Measurements from ENCODE around the gene BCL6.

Gene BCL6

GRCh38 chr3:187745201-187746058 lies at the start of gene BCL6:
Gene BCL6 (minus strand): TSS chr3:187745468. CDS start chr3:187733693, 11,775 bp downstream.
- peak; percentile 90 to 93 for DNase-seq

DNA sequence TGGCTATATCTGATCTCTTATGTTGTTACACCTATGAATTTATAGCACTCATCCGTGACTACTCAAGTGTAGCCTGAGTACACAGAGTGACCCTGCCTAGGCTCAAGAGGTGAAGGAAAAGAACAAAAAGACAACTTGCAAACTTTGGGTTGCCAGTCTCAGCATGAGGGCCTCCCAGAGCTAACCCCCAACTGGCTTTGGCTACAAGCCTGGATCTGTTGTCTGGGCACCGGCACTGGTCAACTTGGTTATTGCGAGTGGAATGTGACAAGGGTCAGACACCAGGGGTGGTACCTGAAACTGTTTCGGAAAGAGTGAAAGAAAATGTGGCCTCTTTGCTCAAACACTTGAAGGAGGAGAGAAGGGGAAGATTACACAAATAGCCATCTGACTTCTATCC lies 49.5 kb upstream of the BCL6 start:
- no peak for DNase-seq

DNA sequence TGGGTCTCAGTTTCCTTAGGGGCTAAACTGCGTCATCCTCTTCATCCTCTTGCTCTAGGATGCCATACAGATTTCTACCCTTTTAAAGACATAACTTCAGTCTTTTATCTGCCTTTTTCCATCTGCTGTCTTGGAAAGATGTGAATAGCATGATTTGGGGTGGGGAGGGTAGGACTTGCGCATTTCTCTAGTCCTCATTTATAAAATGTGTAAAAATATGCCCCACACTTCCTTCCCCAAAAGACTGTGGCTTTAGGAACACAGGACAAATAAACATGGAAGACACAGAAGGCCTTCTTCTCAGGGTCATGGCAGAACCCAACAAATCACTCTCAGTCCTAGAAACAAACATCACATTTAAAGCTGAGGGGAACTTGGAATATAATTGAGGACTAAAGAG lies 48.4 kb upstream of the BCL6 start:
- no peak for DNase-seq

DNA sequence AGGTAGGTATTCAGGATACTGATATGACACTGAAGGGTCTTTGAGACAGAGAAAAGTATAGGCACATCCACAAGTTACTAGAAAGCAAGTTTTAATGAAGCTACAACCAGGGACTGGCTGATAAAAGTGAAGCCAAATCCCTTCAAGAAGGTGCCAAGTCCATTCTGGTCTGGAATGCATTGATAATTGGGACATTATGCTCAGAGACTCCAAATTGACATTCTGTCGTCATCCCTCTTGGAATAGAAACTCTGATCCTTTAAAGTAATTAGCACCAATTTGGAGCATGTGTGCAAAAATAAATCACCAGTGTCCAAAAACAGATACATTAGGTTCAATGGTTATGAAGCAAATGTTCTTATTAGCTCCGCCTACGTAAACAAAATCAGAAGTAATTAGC lies 47.3 kb upstream of the BCL6 start:
- DNase-seq: no peak

DNA sequence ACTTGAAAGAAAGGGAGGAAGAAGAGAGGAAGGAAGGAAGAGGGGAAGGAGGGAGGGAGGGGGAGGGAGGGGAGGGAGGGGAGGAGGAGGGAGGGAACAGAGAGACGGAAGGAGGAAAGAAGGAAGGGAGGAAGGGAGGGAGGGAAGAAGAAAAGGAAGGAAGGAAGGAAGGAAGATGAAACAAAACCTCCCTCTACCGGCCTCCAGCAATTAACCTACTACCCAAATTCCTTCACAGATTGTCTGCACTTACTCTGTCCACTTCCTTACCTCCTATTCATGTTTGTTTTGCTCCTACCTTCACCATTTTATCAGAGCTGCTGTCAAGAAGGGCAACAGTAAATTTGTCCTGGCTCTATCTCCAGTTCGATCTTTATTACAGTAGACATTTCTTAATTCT lies 44.6 kb upstream of the BCL6 start:
- no peak for DNase-seq

DNA sequence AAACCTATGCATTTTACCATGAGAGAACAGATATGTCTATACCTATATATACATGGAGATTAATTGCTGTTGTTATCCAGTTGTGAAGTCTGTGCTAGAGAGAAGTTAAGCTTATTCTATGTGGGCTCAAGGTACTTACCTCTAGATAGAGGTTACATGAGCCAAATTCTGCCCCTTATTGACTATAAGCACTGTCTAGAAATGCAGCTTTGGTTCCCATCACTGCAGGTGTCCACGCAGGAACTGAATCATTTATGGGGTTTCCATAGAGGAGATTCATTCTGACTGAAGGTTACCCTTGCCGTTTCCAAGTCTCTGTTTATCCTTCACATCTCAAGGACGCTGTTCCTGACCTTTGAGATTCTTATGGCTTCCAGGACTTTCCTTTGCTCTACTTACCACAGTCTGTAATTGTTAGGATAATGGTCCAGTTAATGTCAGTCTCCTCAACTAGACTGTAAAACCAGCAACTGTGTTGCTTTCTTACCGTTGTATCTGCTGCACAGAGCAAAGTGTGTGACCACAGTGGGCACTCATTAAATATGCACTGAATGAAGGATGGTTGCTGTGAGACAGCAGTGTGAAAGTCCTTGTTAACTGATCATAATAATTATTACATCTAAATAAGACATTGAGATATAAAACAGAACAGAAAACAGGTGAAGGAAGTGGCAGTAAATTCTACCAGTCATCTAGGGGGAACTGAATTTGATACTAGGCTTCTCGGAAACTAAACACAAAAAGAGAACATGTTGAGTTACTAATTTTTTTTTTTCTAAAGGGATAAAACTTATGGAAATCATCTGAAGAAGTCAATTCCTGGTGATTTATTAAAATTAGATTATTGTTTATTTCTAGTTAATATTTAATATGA lies 44.0 kb upstream of the BCL6 start:
- peak in 1 of 2 donors; percentile 32 for DNase-seq

DNA sequence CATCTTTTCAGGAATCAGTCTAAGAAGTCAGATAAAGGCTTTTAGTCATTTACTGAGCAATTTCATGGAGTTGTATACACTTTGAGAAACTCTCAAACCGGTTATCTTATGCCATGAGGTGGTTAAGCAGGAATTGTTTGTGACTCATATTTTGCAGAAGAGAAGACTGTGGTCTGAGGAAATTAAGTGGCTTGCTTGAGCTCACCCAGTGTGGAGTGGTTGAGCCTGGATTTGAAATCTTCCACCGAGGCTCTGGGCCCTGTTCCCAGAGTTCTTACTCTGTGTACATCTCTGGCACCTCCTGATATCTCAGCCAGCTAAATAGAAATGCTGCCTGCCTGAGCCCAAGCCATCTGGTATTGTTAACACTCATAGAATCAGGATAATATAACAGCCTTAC lies 37.8 kb upstream of the BCL6 start:
- DNase-seq: no peak

DNA sequence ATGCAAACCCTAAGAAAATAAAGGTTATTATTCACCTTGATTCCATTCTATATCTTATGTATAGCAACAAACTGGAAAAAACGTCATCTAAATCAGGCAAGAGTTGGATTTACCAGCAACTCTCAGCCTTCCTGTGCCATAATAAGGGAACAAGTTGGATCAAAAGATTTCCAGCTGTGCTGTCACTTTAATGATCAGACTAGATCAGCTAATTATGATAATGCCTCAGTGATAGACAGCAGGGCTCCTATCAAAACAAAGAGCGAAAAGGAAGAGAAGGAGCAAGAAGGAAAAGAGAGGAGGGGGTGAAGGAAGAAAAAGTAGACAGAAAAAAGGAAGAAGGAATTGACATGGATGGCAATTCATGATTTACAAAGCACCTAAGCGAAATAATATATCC lies 36.7 kb upstream of the BCL6 start:
- DNase-seq: no peak

- DNase-seq: no peak
Measured at GRCh38 chr3:187781001-187781400, 35.7 kb upstream of the BCL6 start.

DNA sequence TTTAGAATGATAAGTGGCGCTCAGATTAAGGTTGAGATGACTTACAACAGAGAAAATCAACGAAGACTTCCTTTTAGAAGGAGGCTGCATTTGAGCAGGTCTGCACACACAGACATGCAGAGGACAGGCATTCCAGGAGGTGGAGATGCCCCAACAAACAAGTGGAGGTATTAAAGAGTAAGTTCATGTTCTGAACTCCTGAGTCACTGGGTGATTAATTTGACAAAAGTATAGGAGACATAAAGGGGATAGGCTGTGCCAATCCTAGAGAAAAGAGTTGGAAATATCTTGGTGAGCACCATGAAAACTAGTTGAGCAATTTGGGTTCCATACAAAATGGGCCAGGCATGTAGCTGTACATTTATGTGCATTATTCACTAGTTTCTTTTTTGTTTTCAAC lies 33.5 kb upstream of the BCL6 start:
- DNase-seq: no peak

- peak; percentile 12 to 97 for DNase-seq
Measured at GRCh38 chr3:187777331-187777941, 32.2 kb upstream of the BCL6 start.

DNA sequence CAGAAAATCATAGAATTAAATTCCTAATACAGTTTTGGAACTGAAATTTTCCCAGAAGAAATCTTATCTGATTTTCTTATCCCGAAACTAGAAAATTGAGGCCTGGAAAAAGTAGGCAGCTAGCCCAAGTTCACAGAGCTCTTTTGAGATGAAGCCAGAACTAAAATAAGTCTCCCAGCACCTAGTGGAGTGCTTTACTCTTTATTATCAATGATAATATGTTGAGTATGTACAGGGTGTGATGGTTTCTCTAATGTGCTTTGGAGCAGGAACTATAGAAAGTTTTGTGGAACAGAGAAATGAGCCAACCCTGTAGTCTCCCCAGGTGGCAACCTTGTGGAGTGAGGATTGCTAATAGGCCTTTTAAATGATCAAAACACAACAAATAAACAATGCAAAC lies 30.3 kb upstream of the BCL6 start:
- no peak for DNase-seq

DNA sequence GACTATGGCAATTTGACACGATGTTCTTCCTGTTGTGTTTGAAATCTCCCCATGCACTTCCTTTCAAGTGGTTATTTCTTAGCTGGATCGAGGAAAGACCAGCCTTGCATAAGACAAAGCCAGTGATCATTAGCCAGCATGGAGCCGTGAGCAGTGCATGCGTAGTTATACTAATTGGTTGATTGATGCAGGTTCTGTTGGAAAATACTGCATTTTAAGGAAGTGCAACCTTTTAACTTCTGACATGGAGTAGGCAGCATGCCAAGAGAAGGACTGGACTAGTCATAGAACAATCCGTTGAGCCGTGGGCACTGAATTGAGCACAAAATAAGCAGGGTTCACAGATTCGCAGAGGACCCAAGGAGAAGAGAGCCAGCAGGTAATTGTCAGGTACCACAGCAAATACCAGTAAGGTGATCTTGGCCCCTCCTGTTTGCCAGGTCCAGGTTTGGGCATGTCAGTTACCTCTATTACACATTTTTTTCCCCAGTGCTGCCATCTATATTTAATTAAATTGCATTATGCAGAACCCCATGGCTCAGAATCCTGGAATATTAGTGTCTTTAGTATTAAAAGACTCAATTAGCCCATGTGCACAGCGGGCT lies 29.0 kb upstream of the BCL6 start:
- no peak for DNase-seq

DNA sequence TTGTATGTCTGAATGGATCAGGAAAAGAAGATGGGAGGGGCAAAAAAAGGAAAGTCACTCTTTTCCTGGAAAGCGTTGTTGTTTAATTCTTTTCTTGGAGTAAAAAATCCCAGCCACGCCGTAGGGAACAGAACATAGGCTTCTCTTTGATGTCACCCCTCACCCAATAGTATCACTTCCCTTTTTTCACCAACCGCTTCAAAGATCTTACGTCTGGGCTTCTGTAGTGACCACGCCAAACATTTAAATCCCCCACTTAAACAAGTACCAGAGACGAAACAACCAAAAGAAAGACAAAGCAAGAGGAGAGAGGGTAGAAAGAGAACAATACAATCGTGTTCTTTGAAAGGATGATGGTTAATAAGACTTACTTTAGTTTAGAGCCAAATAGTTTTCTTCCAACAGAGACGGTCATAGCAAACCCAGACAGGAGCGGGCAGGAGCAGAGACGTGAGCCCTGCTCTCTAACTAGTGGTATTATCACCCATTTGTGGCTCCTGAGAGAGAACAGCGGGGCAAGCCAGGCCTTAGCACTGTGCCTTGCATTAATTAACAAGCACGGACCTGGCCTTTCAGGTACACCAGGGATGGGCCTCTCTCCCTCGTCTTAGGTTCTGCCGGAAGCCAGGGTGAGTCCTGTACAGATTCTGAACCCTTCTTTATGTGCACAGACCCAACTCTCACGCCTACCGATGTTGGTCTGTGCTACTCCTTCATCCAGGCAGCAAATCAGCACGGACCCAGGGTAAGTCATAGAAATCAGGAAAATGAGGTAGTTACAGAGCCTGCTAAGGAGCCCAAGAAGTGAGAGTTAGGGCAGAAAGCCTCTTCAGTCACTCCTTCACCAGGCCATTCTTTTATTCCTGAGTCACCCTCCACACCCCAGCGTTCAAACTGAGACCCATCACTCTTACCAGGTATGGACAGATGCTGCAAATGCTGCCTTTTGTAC lies 28.2 kb upstream of the BCL6 start:
- peak in 1 of 2 donors; percentile 53 for DNase-seq

DNA sequence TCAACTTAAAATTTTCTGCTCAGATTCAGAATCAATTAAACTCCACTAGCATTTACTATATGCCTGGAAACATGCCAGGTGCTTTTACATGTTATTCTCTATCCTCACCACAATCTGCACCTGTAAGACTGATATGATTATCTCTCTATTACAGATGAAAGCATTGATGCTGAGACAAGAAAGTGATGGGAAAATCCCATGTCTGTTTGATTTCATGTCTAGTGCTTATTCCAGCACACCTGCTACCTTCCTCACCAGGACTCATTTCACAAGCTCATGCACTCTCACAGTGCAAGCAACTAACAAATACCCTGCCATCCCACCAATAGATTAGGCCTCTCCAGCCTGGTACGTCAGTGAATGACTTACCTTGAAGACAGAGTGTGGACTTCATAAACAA lies 25.0 kb upstream of the BCL6 start:
- no peak for DNase-seq

DNA sequence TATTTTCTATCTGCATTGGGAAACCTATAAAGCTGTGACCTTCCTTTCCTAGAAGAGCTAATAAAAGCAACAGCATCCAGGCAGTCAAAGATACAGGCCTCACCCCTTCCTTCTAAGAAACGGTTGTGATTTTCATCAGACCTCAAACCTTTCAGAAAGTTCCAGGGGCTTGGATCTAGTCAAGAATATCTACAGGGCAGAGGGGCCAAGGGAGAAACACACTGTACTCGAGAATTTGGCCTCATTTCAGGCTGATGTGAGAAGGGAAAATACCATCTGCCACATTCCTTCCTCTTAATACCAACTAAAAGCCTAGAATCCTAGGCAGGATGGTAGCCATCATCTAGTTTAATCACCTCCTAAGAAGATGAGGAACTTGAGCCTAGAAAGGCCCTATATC lies 24.5 kb upstream of the BCL6 start:
- DNase-seq: no peak

DNA sequence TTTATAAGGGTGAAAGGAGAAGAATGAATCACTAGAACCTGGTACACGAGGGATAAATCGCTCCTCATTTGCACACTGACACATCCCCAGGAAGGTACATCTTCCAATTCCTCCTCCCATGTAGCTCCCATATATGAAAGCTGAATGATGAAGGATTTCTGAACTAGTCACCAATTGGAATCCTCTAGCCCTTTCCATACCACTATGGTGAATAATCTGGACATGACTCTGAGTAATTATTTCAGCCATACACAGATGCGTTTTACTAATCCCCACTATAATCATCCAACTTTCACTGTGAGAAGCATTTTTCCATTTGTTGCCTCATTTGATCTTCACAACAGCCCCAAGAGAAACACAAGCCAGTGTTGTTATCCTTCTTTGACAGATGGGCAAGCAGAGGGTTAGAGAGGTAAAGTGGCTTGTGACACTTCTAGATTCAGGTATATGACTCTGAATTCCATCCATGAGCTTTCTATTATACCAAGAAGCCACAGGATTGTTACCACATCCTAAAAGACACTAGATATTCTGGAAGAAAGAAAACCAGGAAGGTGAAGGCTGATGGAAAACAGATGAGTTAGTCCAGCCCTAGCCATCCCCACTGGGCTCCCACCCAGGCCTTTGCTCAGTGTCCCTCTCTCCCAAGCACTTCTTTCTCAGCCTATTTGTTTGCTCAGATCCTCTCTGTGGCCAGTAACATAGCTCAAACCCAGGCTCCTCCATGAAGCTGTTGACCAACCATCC lies 22.2 kb upstream of the BCL6 start:
- no peak for DNase-seq

DNA sequence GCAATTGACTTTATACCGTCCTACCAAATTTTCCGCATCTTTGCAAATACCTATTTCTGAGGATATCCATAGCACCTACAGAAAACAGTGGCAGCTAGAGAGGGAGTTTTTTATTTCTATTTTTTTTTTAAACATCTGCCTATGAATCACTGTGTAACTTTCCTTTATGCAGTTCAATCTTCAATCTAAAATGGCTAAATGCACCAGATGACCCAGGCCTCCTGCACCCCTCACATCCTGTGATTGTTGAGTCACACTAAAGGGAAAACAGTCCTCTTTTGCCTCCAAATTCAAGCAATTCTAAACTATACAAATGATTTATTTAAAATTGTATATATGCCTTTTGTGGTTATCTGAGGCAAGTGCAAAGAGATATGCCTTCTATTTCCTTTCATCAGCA lies 20.1 kb upstream of the BCL6 start:
- DNase-seq: peak in 1 of 2 donors; percentile 15

DNA sequence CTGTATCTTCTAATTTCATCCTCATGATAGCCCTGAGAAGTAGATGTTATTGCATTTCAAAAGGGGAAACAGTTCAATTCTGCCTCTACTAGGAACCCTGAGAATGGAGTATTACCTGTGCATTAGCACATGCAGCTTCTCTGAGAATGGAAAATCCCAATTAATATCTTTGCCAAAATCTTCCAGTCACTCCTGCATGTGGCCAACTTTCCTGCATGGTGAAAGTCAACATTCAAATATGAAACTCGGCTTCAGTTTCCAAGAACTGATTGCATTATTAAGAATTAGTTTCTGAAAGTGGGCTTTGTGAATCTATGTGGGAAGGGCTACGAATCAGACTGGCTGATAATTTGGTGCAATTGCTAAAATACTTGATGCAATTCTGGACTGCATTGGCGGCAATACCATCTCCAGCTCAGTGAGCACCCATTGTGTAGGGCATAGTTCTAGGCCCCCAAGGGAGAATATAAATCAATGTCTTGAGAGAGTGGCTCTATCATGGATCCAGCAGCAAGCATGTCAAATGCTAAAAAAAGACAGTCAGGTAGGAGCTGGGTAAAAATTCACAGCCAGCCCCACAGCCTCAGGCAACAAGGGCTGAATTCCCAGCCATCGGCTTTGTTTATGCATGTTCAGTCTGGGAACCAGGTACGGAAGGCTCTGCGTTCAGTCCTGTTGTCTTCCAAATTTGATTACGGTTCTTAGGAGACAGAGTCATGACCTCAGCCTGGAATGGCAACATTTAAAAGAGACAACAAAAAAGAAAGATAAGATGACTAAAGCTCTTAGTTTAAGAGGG lies 18.8 kb upstream of the BCL6 start:
- DNase-seq: no peak

- no peak for DNase-seq
Measured at GRCh38 chr3:187762792-187763191, 17.5 kb upstream of the BCL6 start.
